B cell (primary cell): ENCODE data around the gene TRPM8. TPM values are rescaled to one million over a fixed set of nuclear protein-coding genes. Genes with fewer than 3 reads are reported as not detected.

ENCODE experiments used
- ATAC-seq: fragments of 200-7000 bp; cut with Tn5 transposase; one replicate; pipeline ENCODE4 v1.10.0; 2021; ENCODE audit warnings: low read depth, mild to moderate bottlenecking, moderate number of reproducible peaks, moderate library complexity
- CTCF ChIA-PET: fragments of 350-600 bp; sonication (Branson Sonifier 250); formaldehyde crosslinking; loops from one replicate; lab custom pipeline; 2021; ENCODE audit warnings: antibody characterized with exemption, inconsistent platforms; lab: Charles Lee
- POLR2A ChIA-PET: fragments of 350-600 bp; sonication (Branson Sonifier 250); formaldehyde crosslinking; loops from one replicate; lab custom pipeline; 2021; ENCODE audit warnings: antibody characterized with exemption; lab: Charles Lee
- DNase-seq: peaks from one replicate; pipeline ENCODE4 v3.0.0; 2013
- H2AFZ ChIP-seq: 2 replicates; pipeline ENCODE4 v1.6.1; 2012; ENCODE audit warnings: mild to moderate bottlenecking, low read depth, low read length; ENCODE audit not compliant: insufficient read depth, poor library complexity, severe bottlenecking
- H3K27ac ChIP-seq, 2 donors: 1 replicate in 1 of 2; 2 replicates in 1 of 2; pipeline ENCODE4 v1.5.1; 2012 to 2013; ENCODE audit warnings: low read length in 2 of 2, mild to moderate bottlenecking in 2 of 2, moderate library complexity in 1 of 2
- H3K27me3 ChIP-seq, 4 experiments: fragments of 200-600 bp in 1 of 4; sonication (generic) in 1 of 4; replicated peaks in 1 of 4; 1 replicate in 2 of 4; 2 replicates in 2 of 4; pipeline versions ENCODE4 v1.6.1 to v1.7.0; 2013 to 2016; ENCODE audit warnings: low read length in 3 of 4, mild to moderate bottlenecking in 2 of 4, mixed read lengths in 1 of 4, moderate library complexity in 1 of 4; ENCODE audit not compliant: insufficient read depth in 4 of 4, control insufficient read depth in 3 of 4; ENCODE audit errors: control extremely low read depth in 1 of 4
- H3K36me3 ChIP-seq, 2 experiments: replicated peaks in 1 of 2; 1 replicate in 1 of 2; 2 replicates in 1 of 2; pipeline versions ENCODE4 v1.6.1 to v1.7.1; 2013; ENCODE audit warnings: low read length in 1 of 2; ENCODE audit not compliant: insufficient read depth in 2 of 2, control insufficient read depth in 1 of 2; ENCODE audit errors: control extremely low read depth in 1 of 2, extremely low read depth in 1 of 2
- H3K4me1 ChIP-seq, 2 donors: fragments of 200-600 bp in 1 of 2; sonication (generic) in 1 of 2; 1 replicate in 1 of 2; 2 replicates in 1 of 2; pipeline versions ENCODE4 v1.5.1 to v1.6.1; 2013 to 2017; ENCODE audit warnings: low read length in 2 of 2; ENCODE audit not compliant: control insufficient read depth in 2 of 2, insufficient read depth in 2 of 2
- H3K4me2 ChIP-seq: replicated peaks from 2 replicates; pipeline ENCODE3; 2012; ENCODE audit warnings: mild to moderate bottlenecking, low read depth, low read length; ENCODE audit not compliant: poor library complexity, severe bottlenecking
- H3K4me3 ChIP-seq, 5 experiments: fragments of 200-600 bp in 1 of 5; sonication (generic) in 1 of 5; 1 replicate in 3 of 5; 2 replicates in 2 of 5; pipeline versions ENCODE4 v1.5.1 to v1.7.0; 2011 to 2016; ENCODE audit warnings: low read length in 4 of 5, mild to moderate bottlenecking in 4 of 5, low read depth in 2 of 5, control low read depth in 1 of 5, moderate library complexity in 1 of 5; ENCODE audit not compliant: insufficient read depth in 1 of 5; ENCODE audit errors: control extremely low read depth in 1 of 5, extremely low read depth in 1 of 5
- H3K79me2 ChIP-seq: fragments of 200-600 bp; sonication (generic); one replicate; pipeline ENCODE4 v1.6.0; 2016; ENCODE audit warnings: low read length; ENCODE audit not compliant: control insufficient read depth, insufficient read depth
- H3K9ac ChIP-seq: fragments of 200-600 bp; sonication (generic); 2 replicates; pipeline ENCODE4 v1.6.1; 2017; ENCODE audit warnings: mild to moderate bottlenecking, low read length, moderate library complexity
- H3K9me3 ChIP-seq, 3 donors: one replicate each; pipeline versions ENCODE4 v1.6.1 to v1.7.1; 2013; ENCODE audit warnings: low read length in 2 of 3; ENCODE audit not compliant: control insufficient read depth in 2 of 3, insufficient read depth in 1 of 3; ENCODE audit errors: control extremely low read depth in 1 of 3
- H4K20me1 ChIP-seq: 2 replicates; pipeline ENCODE4 v1.6.0; 2012; ENCODE audit warnings: mild to moderate bottlenecking, low read length; ENCODE audit not compliant: insufficient read depth, control insufficient read depth, poor library complexity, severe bottlenecking
- H3K27ac Mint-ChIP-seq: one replicate; pipeline ENCODE4 v1.8.0; 2021; ENCODE audit warnings: mixed read lengths
- H3K27me3 Mint-ChIP-seq: one replicate; pipeline ENCODE4 v1.8.0; 2021; ENCODE audit warnings: mixed read lengths
- H3K4me1 Mint-ChIP-seq: one replicate; pipeline ENCODE4 v1.8.0; 2021; ENCODE audit warnings: mixed read lengths
- H3K4me3 Mint-ChIP-seq: one replicate; pipeline ENCODE4 v1.8.0; 2021; ENCODE audit warnings: mixed read lengths
- H3K9me3 Mint-ChIP-seq: one replicate; pipeline ENCODE4 v1.8.0; 2022; ENCODE audit warnings: mixed read lengths; ENCODE audit not compliant: insufficient read depth
- EZH2 ChIP-seq: IDR thresholded peaks from 2 replicates; pipeline ENCODE4 v1.6.1; 2012; ENCODE audit warnings: borderline replicate concordance, low read depth, mild to moderate bottlenecking, moderate library complexity, low read length; ENCODE audit not compliant: insufficient read depth, poor library complexity, severe bottlenecking
- WGBS: methylation state at CpG from one replicate; pipeline ENCODE4 v1.1.5; 2013; ENCODE audit warnings: missing lambda C conversion rate; ENCODE audit not compliant: insufficient coverage; 5-methylcytosine and 5-hydroxymethylcytosine counted together
- intact Hi-C: fragments of 100-400 bp; cut with micrococcal nuclease; formaldehyde crosslinking; loops from one replicate; pipeline ENCODE4 v1.10.0; 2022
- polyA plus RNA-seq: library from polyadenylated mRNA; depleted of rRNA; stranded (reverse); fragments of >200 nt; gene quantifications from 2 replicates; pipeline ENCODE4 v1.2.3, GENCODE V29; 2012
- total RNA-seq, 2 donors: library from RNA; stranded (reverse); fragments of 120-200 nt in 1 of 2; gene quantifications; 1 replicate in 1 of 2; 2 replicates in 1 of 2; pipeline versions ENCODE4 v1.2.3 to v1.2.4, GENCODE V29; 2013 to 2022
- TF ChIP-seq, protein P1 (sequence below): fragments of 200-600 bp; IDR thresholded peaks from one replicate; pipeline ENCODE4 v1.8.0; 2022; ENCODE audit warnings: antibody characterized with exemption, mild to moderate bottlenecking

The TRPM8 gene
- total and polyA plus RNA-seq, 2 donors (not counting 1 experiment from before 2014, with no cell fraction given): not detected

- Histone ChIP-seq H3K27me3 (peaks cover 0 to 17% (median 7%) of the 10 kb centered on the region in 4 experiments), H3K79me2 (no peaks in the 10 kb centered on the region), H3K4me1 (no peaks in the 10 kb centered on the region), H3K4me2 (no peak overlapping the region), H3K9ac (no peak overlapping the region), H3K27ac (no peak overlapping the region), H3K4me3 (no peak overlapping the region), H3K9me3 (peaks cover 0 to 5% (median 0%) of the 10 kb centered on the region in 3 donors), H3K36me3 (no peaks in the 10 kb centered on the region), H4K20me1 (no peaks in the 10 kb centered on the region), H2AFZ (no peak overlapping the region)
- TF ChIP-seq EZH2: no peak
- H3K27me3 Mint-ChIP-seq: peaks cover 67% of the 10 kb centered on the region
- no peak for ATAC-seq
- DNase-seq: no peak
- 93% methylated on average over 3 of the region's 9 CpGs for WGBS
- no peak overlapping the region for H3K27ac Mint-ChIP-seq
- no peaks in the 10 kb centered on the region for H3K9me3 Mint-ChIP-seq
- no peaks in the 10 kb centered on the region for H3K4me1 Mint-ChIP-seq
- no peak overlapping the region for H3K4me3 Mint-ChIP-seq
- CTCF ChIA-PET: interaction anchor here (0.8 to 1.0 kb wide), 2 partner anchors 519 to 564 kb away, joined by 3 read pairs; no protein-coding TSS in a partner anchor
- intact Hi-C loops: no loop called here
- POLR2A ChIA-PET: no interaction called here
These were observed 64.6 kb downstream of the TRPM8 start for GRCh38 chr2:233981574-233982420.

- no peaks in the 10 kb centered on the region for H3K36me3 ChIP-seq
- no peak overlapping the region for H3K9ac ChIP-seq
- POLR2A ChIA-PET: no interaction called here
- H3K27ac ChIP-seq: no peak overlapping the region
- Mint-ChIP-seq H3K27me3 (peaks cover 61% of the 10 kb centered on the region), H3K9me3 (no peaks in the 10 kb centered on the region), H3K4me3 (no peak overlapping the region), H3K27ac (peak overlapping the region; percentile 38), H3K4me1 (no peaks in the 10 kb centered on the region)
- no peak overlapping the region for H3K4me2 ChIP-seq
- peaks cover 0 to 12% (median 3%) of the 10 kb centered on the region in 4 experiments for H3K27me3 ChIP-seq
- no peak overlapping the region for H2AFZ ChIP-seq
- H4K20me1 ChIP-seq: no peaks in the 10 kb centered on the region
- WGBS: 86% methylated on average over 11 of the region's 13 CpGs
- ATAC-seq (no peak), DNase-seq (no peak)
- intact Hi-C loops: no loop called here
- H3K79me2 ChIP-seq: no peaks in the 10 kb centered on the region
- H3K4me3 ChIP-seq: no peak overlapping the region
- CTCF ChIA-PET: interaction anchor here (0.8 kb wide), 1 partner anchor 563 kb away, joined by 3 read pairs; no protein-coding TSS in a partner anchor
- peaks cover 0 to 8% (median 2%) of the 10 kb centered on the region in 3 donors for H3K9me3 ChIP-seq
- H3K4me1 ChIP-seq: no peaks in the 10 kb centered on the region
- no peak for TF ChIP-seq EZH2
- TF ChIP-seq, protein P1, sequence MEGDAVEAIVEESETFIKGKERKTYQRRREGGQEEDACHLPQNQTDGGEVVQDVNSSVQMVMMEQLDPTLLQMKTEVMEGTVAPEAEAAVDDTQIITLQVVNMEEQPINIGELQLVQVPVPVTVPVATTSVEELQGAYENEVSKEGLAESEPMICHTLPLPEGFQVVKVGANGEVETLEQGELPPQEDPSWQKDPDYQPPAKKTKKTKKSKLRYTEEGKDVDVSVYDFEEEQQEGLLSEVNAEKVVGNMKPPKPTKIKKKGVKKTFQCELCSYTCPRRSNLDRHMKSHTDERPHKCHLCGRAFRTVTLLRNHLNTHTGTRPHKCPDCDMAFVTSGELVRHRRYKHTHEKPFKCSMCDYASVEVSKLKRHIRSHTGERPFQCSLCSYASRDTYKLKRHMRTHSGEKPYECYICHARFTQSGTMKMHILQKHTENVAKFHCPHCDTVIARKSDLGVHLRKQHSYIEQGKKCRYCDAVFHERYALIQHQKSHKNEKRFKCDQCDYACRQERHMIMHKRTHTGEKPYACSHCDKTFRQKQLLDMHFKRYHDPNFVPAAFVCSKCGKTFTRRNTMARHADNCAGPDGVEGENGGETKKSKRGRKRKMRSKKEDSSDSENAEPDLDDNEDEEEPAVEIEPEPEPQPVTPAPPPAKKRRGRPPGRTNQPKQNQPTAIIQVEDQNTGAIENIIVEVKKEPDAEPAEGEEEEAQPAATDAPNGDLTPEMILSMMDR: no peak
These were observed 65.4 kb downstream of the TRPM8 start for GRCh38 chr2:233982421-233983121.
